ENCODE results near the gene LIG1.

Gene LIG1

DNA sequence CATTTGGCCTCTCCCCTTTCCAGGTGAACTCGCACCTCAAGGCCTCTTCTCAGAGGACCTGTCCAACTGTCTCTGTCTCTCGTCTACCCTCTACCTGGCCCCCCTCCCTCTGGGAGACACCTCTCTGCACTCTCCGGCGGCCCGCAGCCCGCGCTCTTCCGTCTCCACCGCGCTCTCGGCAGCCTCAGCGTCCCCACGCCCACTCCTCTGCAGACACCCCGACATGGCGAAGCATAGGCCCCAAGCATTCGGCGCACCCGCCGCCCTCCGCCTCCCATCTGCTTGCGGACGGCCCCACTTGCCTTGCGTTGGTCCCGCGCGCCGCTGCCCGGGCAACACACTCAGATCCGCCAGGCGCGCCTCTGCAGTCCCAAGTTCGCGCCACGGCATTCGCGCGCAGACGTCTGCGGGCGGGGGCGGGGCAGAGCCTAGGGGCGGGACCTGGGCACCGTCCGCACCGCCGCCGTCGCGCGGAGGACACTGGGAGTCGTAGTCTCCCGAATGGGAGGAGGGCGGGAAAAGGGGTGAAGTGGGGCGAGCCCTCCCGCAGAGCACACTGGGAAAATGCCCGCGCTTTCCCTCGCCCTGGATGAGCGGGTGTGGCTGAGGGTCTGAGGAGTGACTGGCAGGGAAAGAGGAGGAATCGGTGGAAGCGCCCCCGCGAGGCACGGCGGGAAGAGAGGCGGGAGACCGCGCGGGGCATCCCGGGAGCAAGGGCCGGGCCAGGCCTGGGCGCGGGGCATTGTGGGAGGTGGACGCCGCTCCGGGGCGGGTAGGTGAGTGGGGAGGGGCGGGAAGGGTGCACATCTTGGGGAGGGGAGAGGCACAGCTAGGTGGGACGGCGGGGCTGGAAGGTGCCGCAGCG, at the start of gene LIG1, which contains the start of gene ZSWIM9:
LIG1 (minus strand) TSS at position 406 of the 865 bp plus-strand sequence. CDS start 4,778 bp downstream, outside the sequence.
ZSWIM9 (plus strand) TSS at position 742 of the 865 bp plus-strand sequence. CDS start 1,123 bp downstream, outside the sequence.
- DNase-seq (ENCODE audit: low read depth): peak; percentile 97

DNA sequence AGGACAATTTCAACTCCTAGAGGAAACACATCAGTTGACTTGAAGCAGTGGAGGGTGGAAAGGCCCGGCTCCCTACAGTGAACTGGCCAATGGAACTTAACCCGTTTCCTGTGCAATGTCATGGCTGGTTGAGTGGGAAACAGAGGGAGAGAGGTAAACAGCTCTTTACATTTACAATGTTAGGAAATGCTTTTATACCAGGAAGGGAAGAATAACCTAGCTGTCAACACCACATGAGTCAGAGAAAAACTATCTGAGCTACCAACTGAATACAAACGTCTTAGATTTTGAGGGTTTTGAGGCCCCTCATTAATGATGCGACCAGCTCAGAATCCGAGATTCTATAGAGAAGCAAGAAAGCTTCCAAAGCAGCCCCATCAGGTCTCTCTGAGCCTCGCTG, 48.9 kb upstream of the LIG1 start:
- peak; percentile 15 for DNase-seq (ENCODE audit: low read depth)

DNA sequence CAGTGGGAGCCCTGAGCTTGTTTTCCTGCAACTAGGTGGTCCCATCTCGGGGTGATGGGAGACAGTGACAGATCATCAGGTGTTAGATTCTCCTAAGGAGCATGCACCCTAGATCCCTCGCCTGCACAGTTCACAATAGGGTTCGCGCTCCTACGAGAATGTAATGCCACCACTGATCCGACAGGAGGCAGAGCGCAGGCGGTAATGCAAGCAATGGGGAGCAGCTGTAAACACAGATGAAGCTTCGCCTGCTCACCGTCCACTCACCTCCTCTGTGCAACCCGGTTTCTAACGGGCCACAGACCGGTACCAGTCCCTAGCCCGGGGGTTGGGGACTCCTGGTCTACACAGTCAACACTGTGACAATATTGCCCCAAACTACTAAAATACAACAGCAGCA, 46.8 kb upstream of the LIG1 start:
- no peak for DNase-seq (ENCODE audit: low read depth)

DNA sequence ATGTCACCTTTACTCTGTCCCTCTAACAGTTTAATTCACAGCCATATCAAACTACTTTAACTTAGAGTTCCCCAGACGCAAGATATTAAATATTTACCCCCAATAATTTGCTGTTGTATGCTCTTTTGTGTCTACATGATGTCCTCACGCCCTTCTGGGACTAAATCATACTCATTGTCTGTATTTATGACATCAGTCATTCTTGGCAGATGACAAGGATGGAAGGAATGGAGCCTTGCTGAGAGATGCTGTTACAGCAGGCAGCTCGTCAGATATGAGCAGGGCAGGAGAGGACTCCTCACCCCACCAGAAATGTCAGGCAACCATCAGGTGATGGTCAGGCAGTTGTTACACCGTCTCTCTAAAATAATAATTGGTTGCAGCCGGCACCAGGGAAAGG, 43.8 kb upstream of the LIG1 start:
- no peak for DNase-seq (ENCODE audit: low read depth)

DNA sequence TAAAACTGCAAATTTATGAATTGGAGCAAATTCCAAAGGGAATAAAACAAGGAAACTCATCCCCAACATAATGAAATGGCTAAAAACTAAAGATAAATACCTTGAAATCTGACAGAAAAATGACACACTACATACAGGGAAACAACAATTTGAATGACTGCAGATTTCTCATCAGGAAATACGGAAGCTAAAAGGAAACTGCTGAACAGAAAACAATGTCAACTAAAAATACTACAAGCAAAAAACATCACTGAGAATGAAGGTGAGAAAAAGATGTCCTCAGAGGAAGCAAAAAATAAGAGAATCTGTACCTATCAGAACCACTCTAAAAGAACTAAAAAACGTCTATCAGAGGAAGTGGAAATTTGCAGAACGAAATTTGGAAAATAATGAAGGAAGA, 39.9 kb upstream of the LIG1 start:
- DNase-seq (ENCODE audit: low read depth): no peak

DNA sequence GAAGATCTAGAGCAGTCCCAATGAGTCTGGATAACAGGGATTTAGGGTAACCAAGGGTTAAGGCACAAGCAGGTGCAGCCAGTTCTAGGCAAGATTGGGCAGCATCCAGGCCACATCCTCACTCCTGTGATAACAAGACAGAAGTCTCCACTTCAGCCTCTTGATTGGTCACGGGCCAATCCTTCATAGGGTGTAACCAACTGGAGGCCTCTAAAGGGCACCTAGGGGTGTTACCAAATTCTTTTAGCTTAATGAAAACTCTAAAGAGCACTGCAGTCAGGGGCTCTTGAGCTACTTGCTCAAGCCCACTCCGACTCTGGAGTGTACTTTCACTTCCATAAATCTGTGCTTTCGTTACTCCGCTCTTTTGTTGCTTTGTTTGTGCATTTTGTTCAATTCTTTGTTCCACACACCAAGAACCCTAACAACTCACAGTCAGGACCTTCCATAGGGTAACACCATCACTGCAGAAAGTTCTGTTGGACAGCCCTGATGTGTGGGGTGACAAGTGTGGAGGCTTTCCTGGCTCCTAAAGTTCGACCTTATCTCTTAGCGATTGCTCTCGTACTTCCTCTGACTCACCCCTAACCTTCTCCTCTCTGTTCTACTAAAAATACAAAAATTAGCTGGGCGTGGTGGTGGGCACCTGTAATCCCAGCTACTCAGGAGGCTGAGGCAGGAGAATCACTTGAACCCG, 36.4 kb upstream of the LIG1 start:
- DNase-seq (ENCODE audit: low read depth): no peak

DNA sequence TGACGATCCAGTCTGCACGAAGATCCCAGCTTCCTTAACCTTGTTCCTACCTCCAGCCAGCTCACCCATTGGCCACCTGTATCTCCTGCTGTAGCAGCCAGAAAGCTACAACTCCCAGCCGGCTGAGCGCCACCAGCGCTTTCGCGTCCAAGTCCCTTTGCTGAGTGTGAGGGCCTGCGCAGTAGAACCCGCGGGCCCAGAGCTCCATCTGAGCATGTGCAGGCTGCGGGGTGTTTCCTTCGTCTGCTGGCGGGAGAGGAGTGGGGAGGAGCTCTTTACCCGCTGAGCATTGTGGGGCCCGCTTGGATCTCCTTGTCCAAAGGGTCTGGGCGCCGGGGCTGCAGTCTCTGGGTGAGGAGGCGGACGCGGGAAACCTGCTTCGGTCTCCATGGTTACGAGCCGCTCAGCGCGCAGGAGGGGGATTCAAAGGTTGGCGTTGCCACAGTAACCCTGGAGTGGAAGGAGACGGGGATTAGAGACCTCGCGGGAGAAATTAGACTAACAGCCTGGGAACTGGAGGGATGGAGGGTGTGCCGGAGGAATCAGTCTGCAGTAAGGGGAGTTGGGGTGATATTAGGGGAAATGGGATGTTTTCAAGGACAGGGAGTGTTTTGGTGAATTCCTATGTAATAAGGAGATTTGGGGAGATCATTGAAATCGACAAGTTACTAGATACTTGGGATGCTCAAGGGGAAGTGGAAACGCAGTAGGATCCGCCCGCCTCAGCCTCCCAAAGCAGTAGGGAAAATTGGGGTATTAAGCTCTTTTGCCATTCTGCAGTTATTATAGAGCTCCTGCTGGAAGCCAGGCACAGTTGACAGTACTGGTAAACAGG, 33.9 kb upstream of the LIG1 start:
- peak; percentile 95 for DNase-seq (ENCODE audit: low read depth)

DNA sequence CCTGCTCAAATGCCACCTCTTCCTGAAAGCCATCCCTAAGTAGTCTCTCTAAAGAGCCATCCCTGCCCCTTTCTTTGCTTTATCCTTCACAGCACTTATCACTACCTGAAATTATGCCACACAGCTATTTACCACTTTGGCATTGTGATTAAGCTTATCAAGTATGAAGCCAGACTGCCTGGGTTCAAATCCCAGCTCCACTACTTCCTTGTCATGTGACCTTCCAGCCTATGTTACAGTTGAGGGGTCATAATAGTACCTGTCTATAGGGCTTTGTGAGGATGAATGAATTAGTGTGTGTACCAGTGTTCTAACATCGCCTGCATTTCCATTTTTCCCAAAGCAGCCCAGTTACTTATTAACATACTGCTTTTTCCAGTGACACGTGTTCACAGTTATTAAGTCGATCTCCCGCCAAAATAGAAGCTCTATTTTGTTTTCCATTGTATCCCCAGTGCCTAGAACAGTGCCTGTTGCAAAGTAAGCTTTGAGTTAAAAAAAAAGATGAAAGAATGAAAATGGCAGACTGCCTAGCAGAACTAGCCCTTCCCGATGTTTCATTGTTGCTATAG, 33.2 kb upstream of the LIG1 start:
- no peak for DNase-seq (ENCODE audit: low read depth)

DNA sequence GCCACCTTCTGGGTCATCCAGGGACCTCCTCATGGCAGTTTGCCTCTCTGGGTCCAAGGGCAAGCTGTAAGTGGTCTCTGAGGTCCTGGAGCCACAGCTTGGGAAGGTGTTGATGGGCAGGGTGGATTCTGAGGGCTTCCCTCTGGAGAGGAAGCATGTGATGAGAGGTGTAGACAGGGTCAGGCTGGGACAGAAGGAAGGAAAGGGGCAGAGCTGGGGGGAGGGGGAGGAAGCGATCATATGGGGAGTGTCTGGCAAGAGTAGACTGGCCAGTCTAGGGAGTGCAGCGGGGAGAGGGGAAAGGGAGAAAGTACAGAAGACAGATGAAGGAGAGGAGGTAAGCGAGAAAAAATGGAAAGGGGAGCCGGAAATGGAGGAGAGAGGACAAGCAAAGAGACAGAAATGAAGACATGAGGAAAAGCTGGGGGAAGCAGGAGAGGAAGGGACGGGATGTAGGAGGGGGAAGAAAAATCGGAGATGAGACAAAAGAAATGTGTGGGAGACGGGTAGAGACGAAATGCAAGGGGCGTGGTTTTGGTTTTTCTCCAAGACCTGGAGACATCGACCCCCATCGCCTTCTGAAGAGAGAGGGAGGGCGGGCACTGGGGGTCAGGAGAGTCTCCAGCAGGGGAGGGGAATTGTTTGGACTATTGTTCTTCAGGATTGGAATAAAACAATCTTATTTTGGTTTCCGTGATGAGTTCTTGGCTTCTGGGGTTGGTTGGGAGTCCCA, 27.0 kb upstream of the LIG1 start:
- DNase-seq (ENCODE audit: low read depth): no peak

DNA sequence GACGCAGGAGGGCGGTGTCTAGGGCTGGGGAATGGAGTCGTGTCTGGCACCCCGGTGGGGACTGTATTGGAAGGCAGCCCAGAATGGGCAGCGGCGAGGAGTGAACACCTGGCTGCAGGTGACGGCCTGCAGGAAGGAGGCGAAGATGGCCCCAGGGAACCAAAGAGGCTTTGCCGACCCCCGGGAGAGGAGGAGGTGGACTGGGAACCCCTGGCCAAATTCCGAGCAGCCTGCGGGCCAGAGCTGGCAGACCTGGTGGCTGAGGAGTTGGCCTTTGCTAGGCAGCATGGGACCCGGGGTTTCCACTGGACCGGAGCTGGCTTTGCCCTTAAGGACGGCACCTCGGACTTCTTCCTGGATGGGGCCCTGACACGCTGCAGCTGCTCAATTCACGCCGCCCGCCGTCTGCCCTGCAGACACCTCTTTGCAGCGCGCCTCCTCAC, 26.2 kb upstream of the LIG1 start:
- DNase-seq (ENCODE audit: low read depth): no peak

DNA sequence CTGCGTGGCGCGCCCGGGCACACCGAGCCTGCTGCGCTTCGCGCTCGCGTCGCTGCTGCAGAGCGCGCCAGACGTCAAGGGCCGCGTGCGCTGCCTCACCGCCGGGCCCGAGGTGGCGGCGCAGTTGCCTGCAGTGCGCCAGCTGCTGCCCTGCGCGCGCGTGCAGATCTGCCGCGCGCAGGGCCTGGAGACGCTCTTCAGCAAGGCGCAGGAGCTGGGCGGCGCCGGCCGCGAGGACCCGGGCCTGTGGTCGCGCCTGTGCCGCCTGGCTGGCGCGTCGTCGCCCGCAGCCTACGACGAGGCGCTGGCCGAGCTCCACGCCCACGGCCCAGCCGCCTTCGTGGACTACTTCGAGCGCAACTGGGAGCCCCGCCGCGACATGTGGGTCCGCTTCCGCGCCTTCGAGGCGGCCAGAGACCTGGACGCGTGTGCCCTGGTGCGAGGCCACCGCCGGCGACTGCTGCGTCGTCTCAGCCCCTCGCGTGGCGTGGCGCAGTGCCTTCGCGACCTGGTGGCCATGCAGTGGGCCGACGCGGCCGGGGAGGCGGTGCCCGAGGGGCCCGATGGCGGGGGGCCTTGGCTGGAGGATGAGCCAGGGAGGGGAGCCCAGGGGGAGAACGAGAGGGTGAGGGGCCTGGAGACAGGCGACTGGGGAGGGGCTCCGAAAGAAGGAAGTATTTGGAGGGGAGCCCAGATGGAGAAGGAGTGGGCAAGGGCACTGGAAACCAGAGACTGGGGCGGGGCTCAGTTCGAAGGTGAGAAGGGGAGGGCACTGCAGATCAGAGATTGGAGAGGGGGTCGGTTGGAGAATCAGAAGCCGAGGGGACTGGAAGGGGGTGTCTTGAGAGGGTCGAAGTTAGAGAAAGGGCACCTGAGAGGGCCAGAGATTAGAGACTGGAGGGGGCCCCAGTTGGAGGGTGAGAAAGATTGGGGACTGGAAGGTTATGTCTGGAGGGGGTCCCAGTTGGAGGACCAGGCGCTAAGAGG, 25.0 kb upstream of the LIG1 start:
- no peak for DNase-seq (ENCODE audit: low read depth)

DNA sequence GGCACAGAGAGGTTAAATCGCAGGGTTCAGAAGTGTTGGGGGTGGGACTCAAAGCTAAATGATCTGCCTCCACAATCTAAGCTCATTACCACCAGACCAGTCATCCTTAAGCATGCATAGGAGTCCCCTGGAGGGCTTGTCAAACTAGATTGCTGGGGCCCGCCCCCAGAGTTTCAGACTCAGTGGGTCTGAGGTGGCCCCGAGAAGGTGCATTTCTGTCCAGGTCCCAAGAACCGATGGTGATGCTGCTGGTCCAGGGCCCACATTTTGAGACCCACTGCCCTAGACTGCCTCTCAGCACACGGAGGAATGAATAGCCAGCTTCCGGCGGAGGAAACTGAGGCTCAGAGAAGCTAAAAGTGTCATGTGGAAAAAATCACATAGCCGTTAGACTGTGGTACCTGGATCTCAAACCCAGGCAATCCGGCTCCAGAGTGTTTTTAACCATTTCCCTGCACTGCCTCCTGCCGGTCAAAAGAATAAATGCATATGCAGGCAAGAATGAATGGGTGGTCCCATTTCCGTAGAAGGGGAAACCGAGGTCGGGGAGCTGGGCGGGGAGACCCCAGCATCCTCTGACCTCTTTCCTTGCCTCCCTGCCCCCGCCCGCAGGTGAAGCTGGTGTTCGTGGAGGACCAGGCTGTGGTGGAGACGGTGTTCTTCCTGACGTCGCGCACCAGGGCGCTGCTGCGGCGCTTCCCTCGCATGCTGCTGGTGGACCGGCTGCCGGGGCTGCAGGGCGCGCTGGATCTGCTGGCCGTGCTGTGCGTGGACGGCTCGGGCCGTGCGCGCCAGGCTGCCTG, 24.1 kb upstream of the LIG1 start:
- DNase-seq (ENCODE audit: low read depth): no peak

DNA sequence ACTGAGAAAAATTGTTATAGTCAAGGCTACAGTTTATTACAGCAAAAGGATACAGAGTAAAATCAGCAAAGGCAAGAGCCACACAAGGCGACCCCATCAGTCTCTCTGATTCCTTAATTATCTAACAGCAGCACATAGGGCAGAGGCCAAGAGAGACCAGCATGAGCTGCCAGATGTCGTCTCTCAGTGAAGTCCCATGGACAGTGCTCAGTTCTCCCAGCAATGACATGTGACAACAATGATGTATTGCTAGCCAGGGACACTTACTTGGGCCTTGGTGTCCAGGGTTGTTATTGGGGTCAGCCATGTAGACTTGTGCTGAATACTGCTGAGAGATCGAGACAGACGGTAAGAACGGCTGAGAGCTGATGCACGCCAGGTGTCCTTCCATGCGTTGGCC, 22.6 kb upstream of the LIG1 start:
- no peak for DNase-seq (ENCODE audit: low read depth)

DNA sequence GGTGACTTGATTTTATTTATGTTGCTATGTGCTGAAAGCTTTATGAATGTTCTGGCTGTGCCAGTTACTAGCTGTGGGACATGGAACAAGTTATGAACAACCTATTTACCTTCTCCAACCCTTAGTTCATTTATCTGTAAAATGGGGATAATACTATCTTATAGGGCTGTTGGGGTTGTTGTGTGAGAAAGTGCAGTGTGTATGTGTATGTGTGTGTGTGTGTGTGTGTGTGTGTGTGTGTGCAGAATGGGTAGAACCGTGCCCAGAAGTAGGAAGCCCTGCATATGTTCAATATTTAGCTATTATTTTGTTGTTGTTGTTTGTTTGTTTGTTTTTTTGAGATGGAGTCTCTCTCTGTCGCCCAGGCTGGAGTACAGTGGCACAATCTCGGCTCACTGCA, 20.7 kb upstream of the LIG1 start:
- DNase-seq (ENCODE audit: low read depth): no peak

DNA sequence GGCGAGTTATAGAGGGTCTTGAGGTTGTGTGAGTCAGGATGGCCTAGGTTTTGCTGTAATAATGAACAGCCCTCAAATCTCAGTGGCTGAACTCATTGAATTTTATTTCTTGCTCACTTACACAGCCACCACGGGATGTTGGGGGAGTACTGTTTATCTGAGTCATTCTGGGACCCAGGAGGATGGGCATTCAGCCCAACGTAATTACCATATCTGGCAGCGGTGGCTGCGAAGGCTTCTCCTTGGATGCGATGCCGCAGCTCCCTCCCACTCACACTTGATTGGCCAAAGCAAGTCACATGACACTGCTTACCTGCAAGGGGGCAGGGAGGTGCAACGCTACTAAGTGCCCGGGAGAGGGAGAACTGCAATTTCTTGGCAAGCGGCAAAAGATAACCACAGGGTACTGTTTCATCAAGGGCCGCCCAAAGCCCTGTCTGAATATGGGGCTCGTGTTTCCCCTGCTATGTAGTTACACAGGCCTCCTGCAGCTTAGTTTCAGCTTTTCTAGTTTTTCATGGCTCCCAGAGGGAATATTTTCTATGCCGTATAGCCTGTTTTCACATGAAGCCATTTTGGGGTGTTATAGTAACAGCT, 20.2 kb upstream of the LIG1 start:
- DNase-seq (ENCODE audit: low read depth): peak; percentile 9

DNA sequence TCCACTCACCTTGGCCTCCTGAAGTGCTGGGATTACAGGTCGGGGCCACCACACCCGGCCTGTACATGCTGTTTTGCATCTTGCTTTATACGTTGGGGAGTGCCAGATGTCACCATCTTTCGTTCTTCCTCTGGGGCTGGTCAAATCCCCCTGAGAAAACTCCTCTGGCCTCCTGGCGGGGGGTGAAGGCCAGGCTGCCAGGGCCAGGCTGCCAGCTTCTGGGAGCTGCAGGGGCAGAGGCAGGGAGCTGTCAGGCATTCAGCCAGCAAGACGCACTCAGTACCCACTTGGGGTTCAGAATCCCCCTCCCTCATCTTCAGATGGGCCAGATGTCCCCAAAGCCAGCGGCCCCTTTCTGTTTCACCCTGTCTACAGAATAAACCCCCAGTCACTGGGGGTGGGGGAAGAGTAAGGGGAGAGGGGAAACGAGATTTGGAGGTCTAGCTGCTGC, 16.4 kb upstream of the LIG1 start:
- DNase-seq (ENCODE audit: low read depth): no peak

DNA sequence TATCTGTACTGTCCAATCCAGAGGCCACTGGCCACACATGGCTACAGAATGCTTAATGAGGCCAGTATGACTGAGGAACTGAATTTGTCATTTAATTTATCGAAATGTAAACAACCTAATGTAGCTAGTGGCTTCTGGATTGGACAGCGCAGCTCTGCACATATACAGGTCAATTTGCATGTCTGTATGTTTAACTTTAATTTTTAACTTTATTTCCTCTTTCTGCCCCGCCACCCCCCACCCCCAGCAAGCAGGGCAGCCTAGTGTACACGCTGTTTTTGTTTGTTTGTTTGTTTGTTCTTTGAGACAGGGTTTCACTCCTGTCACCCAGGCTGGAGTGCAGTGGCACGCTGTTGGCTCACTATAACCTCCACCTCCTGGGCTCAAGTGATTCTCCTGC, 15.9 kb upstream of the LIG1 start:
- no peak for DNase-seq (ENCODE audit: low read depth)

DNA sequence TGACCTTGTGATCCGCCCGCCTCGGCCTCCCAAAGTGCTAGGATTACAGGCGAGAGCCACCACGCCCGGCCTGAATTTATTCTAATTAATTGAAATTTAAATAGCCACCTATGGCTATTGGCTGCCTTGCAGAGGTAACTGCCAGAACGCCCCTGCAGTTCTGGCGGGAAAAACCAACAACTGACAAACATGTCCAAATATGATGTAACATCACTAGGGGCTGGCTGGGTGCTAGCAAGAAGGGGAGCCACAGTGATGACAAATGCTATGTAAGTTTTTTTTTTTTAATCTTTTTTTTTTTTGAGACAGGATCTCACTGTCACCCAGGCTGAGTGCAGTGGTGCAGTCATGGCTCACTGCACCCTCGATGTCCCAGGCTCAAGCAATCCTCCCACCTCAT, 13.2 kb upstream of the LIG1 start:
- no peak for DNase-seq (ENCODE audit: low read depth)

DNA sequence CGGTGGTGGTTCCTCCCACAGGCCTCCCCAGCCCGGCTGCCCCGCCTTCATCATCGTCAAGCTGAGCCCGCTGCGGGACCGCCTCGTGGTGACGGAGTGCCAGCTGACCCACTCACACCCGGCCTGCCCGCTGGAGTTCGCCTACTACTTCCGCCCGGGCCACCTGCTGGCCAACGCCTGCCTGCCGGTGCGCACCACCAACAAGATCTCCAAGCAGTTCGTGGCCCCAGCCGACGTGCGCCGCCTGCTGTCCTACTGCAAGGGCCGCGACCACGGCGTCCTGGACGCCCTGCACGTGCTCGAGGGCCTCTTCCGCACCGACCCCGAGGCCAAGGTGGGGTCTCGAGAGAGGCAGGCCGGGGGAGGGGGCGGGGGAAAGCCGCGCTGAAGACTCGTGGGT, 12.3 kb upstream of the LIG1 start:
- no peak for DNase-seq (ENCODE audit: low read depth)

Measured in EH (cell line).